Measurements from ENCODE around the gene GUCY1A1. TPM values are rescaled to one million over a fixed set of nuclear protein-coding genes. Genes with fewer than 3 reads are reported as not detected.

Gene GUCY1A1
- total RNA-seq, 1 donor from 2014 or later: 106 TPM

DNA sequence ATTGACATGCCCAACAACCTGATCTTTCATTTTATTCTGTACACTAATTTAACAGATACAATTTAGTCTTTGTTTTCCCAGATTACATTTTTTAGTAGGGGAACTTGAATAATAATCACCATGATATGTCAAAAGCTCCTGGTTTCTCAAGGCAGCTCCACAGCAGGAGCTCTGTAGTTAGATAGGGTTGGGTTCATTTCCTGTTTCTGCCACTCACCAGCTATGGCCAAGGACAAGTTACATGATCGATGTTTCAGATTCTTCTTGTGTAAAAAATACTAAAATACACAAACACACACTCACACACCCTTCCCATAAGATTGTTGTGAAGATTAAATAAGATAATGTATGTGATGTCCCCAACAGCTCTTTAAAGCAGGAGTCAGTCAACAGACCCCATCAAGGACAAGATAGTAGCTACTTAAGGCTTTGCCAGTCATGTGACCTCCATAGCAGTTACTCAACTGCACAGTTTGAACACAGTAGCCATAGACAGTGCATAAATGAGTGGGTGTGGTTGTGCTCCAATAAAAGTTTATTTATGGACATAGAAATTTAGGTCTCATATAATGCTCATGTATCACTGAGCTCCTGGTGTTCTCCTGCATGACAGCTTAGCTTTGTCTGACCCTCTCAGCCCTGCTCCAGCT, 18.4 kb downstream of the GUCY1A1 start:
- intact Hi-C loops (cut with micrococcal nuclease): loop anchor here (10.0 kb wide), 1 partner anchor 170 kb away; no protein-coding TSS in a partner anchor
- DNase-seq (no peak), ATAC-seq (no peak)

DNA sequence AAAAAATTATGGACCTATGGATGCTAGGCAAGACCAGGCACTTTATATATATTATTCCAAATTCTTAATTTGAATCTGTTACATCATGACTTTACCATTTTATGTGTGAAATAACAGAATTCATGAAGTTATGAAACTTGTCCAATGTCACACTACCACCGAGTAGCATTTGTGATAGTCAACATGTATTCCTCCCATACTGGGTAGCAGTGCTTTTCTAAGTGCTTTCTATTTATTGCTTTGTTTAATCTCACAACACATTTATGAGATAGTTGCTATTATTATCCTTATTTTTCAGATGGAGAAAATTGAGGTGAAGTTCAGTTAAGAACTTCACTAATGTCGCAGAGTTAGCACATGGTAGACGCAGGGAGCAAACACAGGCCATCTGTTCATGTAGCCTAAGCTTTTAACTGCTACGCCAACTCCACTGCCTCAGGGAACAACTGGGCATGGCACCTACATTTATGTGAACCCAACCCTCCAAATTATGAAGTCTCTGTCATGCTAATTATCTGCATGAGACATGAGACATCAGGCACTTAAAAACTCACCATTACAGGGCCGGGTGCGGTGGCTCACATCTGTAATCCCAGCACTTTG, 20.8 kb downstream of the GUCY1A1 start:
- no peak for DNase-seq
- peak; percentile 70 for ATAC-seq
- intact Hi-C loops (cut with micrococcal nuclease): loop anchor here (10.0 kb wide), 1 partner anchor 173 kb away; no protein-coding TSS in a partner anchor

DNA sequence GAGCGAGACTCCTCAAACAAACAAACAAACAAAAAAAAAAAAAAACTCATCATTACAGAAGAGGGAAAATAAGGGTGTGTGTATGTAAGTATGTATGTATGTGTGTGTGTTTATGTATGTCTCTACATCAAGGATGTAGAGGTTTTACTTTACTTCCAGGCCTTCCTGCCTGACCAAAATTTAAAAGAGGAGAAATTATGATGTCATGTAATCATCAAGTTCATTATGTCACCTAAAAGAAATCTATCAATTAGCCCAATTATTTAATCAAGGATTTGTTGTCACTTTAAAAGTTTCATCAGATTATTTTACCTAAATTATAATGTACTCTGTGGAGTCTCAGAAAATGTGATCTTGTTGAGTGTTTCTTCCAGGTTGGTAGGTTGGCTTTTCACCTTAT, 21.6 kb downstream of the GUCY1A1 start:
- ATAC-seq (no peak), DNase-seq (no peak)
- intact Hi-C loops (cut with micrococcal nuclease): loop anchor here (10.0 kb wide), 1 partner anchor 173 kb away; no protein-coding TSS in a partner anchor

DNA sequence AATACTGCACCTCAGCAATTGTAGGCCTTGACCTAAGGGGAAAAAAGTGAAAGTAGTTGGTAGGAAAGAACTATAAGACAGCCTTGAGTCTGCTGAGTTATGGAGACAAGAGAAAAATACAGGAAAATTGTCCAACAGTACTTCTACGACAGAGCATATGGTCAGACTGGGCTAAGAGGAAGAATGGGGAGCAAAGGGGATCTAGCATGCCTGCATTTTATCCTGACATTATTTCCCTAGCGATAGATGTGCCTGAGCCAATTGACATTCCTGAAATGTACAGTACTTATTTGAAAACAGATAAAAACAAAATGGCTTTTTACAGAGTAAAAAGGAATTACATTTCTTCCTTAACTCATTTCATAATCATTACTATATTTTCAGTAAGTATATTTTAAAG, 22.2 kb downstream of the GUCY1A1 start:
- no peak for ATAC-seq
- intact Hi-C loops (cut with micrococcal nuclease): loop anchor here (10.0 kb wide), 1 partner anchor 174 kb away; no protein-coding TSS in a partner anchor
- DNase-seq: no peak

DNA sequence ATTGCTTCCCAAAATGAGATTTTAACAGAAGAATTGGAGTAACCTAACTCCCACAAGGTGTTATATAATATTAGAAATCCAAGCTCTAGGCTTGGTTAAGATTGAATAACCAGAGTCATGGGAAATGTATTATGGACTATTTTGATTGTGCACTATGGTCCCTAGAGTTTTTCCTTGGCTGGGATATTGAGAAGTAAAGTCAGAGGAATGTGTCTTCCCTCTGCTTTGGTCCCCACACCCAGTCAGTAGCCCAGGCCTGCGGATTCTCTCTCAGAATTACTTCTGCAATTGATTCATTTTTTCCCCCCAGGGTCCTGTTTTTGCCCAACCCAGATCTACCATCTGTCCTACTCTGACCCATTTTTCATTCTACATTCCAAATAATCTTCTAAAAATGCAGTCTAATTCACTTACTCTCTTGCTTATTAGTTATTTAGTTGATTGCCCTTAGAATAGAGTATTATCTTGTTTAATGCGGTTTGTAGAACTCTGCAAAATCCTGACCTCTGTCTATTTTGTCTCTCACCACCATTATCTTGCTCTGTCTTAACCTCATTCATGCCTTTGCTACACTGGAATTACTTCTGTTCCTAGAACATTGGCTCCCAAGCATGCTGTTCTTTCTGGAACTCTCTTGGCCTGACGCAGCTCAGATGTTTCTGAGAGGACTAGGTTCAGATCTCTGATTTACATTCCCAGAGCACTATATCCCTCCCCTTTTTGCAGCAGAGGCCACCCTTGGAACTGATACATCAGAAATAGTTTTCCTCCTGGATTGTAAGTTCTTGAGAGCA, 23.6 kb downstream of the GUCY1A1 start:
- ATAC-seq: peak; percentile 57
- intact Hi-C loops (cut with micrococcal nuclease): no loop called here

DNA sequence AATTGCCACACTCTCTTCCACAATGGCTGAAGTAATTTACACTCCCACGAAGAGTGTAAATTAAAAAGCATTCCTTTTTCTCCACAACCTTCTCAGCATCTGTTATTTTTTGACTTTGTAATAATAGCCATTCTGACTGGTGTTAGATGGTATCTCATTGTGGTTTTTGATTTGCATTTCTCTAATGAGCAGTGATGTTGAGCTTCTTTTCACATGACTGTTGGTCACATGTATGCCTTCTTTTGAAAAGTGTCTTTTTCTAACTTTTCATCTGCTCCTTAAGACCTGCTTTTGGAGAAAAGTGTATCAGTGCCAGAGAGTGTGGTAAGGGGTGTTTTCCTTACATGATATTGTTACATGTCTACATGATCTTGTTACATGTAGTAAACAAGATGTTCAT, 25.7 kb downstream of the GUCY1A1 start:
- DNase-seq: no peak
- ATAC-seq: no peak
- intact Hi-C loops (cut with micrococcal nuclease): no loop called here

More for the DNA sequence above, 23.6 kb downstream of the GUCY1A1 start:
- no peak for DNase-seq

DNA sequence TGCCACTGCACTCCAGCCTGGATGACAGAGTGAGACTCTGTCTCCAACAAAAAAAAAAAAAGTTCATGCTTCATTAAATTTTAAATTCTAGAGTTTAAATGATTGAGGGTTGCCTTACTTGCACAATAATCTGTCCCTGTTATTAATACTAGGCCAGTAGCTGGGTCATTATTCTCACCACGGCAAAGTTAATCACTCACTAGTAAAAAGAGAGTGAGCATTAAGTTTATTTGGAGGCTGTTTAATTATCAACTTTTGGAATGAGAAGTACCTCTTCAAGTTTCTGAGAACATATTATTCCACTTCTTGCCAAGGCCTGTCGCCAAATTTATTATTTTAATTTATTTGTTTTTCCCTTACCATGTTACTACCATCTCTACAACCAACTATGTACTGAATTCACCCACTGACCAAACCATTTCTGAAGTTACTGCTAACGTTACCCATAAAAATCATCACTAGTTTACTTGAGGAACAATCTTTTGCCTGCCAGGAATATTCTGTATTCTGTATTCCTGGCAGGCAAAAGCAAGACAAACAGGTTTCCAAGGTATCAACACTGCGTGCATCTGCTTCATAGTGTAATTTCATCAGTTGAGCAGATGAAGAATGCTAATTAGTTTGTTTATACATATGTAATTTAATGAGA, 26.5 kb downstream of the GUCY1A1 start:
- ATAC-seq (peak; percentile 24), DNase-seq (no peak)
- intact Hi-C loops (cut with micrococcal nuclease): no loop called here

DNA sequence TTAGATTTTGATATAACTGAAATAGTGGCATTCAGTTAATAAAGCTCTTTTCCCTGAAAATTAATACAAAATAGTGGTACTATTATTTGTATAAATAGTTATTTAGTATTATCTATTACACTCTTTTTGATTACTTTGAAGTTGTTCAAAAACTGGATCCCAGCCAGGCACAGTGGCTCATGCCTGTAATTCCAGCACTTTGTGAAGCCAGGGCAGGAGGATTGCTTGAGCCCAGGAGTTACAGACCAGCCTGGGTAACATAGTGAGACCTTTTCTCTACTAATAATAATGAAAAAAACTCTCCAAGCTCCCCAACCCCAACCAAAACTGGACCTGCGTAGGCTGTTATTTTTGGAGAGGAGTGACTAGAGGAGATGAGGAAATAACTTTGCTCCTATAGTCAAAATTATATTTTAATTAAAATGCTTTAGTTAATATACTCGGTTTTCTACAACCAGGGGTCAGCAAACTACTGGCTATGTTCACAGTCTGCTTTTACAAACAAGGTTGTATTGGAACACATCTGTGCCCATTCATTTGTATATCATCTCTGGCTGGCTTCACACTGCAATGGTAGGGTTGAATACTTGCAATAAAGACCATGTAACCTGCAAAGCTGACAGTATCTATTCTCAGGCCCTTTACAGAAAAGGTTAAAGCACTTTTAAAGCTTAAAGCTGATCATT, 27.6 kb downstream of the GUCY1A1 start:
- intact Hi-C loops (cut with micrococcal nuclease): no loop called here
- ATAC-seq: peak; percentile 57
- DNase-seq: no peak

DNA sequence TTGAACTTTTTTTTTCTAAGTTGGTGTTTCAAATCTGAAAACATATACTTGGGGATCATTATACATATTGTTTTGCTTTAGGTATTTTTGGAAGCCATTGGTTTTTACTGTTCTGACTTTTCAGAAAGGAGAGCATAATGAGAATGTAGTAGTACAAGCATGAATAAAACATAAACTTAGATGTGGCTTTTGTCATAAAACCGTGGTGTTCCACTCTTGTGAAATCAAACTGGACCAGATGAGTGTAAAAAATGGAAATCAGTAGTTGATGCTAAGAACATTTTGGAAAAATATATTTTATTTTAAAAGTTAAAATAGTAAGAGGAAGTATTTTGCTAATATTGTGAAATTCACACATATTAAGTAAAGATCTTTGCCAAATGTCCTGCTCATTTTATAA, 29.6 kb downstream of the GUCY1A1 start:
- intact Hi-C loops (cut with micrococcal nuclease): no loop called here
- DNase-seq (no peak), ATAC-seq (no peak)

DNA sequence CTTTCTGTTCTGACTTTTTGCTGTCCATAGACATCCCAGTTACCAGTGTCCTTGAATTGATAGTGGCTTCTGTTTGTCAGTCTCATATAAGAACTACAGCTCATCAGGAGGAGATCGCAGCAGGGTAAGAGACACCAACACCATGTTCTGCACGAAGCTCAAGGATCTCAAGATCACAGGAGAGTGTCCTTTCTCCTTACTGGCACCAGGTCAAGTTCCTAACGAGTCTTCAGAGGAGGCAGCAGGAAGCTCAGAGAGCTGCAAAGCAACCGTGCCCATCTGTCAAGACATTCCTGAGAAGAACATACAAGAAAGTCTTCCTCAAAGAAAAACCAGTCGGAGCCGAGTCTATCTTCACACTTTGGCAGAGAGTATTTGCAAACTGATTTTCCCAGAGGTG, 30.1 kb downstream of the GUCY1A1 start:
- ATAC-seq (no peak), DNase-seq (no peak)
- intact Hi-C loops (cut with micrococcal nuclease): no loop called here

DNA sequence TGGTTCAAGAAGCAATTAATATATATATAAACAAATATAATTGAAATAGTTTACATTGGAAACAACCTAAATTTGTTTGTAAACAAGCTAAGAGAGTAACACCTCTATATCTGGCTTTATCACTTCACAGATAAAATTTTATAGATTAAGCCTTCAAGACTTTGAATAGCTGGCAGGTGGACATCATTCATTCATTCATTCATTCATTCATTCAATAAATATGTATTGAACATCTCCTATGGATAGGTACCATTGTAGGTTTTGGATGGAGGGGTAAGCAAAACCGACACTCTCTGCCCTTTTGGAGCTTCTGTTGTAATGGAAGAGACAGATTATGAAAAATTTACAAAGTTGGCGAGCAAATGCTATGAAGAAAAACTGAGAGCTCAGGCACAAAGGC, 35.2 kb downstream of the GUCY1A1 start:
- ATAC-seq (no peak), DNase-seq (no peak)
- intact Hi-C loops (cut with micrococcal nuclease): no loop called here

DNA sequence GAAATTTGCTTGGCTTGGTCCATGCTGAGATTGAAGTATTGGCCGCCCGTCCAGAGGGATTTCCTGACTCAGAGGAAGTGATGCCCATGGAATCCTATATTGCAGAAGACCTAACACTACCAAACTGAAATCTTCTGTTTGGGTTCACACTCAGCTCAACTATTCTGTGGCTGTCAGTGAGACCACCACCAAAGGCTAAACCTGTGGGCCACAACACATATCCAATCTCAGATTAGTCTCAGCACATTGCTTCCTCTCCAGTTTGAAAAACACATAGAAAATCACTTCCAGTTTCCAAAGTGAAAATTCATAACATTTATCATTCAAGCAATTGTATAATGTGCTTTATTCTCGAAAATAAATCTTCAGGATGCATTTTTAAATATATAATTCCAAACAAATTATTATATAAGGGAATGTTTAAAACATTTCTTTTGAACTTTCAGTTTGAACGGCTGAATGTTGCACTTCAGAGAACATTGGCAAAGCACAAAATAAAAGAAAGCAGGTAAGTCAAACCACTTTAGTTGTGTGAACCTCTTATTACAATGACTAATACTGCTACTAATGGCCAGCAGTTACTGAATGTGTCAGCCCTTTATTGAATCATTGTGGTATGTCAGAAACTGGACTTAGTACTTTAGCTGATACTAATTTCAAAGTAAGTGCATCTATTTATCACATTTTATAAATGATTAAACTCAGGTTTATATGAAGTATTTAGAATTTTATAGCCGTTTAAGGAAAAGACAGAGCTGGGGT, 37.0 kb downstream of the GUCY1A1 start:
- ATAC-seq (no peak), DNase-seq (no peak)
- intact Hi-C loops (cut with micrococcal nuclease): no loop called here

DNA sequence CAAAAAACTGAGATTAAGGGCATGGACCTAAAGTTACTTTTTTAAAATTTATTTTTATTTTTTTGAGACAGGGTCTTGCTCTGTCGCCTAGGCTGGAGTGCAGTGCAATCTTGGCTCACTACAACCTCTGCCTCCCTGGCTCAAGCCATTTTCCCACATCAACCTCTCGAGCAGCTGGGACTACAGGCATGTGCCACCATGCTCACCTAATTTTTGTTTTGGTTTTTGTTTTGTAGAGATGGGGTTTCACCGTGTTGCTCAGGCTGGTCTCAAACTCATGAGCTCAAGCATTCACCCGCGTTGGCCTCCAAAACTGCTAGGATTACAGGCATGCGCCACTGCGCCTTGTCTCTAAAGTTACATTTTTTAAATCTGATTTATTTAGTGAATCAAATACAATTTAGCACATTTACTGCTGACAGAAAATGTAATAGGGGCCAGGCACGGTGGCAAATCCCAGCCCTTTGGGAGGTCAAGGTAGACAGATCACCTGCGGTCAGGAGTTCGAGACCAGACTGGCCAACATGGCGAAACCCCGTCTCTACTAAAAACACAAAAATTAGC, 38.3 kb downstream of the GUCY1A1 start:
- ATAC-seq (no peak), DNase-seq (no peak)
- intact Hi-C loops (cut with micrococcal nuclease): no loop called here

DNA sequence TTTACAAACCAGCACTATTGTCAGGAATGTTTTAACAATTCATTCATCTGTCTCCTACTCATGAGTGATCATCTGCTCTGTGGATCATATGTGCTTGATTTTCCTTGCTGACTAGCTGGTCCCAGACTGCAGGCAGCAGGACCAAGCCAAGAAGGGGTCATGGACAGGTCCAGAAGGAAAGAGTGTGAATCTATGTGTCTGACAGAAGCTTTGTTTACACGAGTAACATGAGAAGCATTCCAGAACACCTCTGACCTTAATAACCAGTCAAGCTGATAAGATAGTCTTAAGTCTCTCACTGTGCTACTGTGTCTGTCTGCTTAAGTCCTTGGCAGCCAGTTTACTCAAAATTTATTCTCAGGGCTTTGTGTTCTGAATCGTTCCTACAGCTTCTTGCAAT, 39.0 kb downstream of the GUCY1A1 start:
- intact Hi-C loops (cut with micrococcal nuclease): no loop called here
- no peak for DNase-seq
- ATAC-seq: peak; percentile 89

DNA sequence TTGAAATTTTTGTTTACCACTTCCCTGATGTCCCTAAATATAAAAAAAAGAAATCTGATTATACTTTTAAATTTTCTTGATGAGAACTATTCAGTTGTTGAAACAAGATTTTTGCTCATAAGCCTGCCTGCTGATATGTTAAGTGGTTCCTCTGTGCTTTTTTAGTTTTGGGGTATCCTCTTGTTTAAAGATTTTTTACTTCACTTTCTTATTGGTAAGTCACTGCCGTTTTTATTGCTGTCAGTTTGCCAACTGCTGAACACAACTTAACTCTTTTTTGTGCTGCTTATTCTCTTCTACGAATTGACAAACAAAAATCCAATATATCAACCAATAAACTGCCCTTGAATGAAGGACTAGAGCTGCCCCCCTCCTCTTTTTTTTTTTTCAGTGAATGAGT, 39.5 kb downstream of the GUCY1A1 start:
- DNase-seq: no peak
- intact Hi-C loops (cut with micrococcal nuclease): no loop called here
- ATAC-seq: no peak

DNA sequence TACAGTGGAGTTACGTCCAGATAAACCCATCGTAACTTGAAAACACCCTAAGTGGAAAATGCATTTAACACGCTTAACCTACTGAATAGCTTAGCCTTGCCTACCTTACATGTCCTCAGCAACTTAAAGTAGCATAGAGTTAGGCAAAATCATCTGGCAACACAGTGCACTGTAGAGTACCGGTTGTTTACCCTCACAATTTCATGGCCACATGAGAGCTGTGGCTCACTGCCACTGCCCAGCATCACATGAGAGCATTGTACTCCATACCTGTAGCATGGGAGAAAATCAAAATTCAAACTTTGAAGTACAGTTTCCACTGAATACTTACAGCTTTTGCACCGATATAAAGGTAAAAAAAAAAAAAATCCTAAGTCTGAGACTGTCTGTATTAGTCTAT, 40.6 kb downstream of the GUCY1A1 start:
- DNase-seq (no peak), ATAC-seq (peak; percentile 40)
- intact Hi-C loops (cut with micrococcal nuclease): no loop called here

DNA sequence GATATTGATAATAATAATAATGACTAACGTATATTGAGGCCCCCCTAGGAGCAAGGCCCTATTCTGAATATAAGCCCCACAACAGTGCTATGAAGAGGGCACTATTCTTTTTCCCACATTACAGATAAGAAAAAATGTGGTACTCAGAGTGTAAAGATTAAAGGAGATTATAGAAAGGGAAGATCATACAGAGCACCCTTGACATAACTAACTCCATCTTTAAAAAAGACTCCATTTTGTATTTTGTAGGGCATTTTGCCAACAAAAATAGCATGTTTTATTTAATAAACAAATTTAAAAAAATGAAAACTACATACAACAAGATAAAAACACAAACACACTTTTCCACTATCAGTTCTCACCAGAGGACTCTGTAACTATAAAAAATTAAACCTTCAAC, 42.1 kb downstream of the GUCY1A1 start:
- ATAC-seq: no peak
- intact Hi-C loops (cut with micrococcal nuclease): no loop called here
- DNase-seq: no peak

DNA sequence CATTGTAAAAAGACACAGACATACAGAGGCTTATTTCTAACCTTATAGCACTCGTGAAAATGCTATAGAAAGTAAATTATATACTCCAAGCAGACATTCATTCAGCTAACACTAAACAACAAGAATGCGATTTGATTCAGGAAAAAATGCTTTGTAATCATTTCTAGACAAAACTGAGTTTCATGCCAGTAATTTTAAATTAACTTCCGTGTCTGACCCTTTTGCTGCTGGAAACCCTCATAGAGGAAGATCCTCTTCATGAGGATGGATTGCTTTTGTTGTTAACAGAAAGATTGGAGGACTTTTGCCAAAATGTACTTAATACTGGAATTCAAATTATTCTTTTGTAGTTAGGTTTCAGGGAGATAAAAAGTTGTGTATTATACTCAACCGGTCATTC, 43.3 kb downstream of the GUCY1A1 start:
- intact Hi-C loops (cut with micrococcal nuclease): no loop called here
- DNase-seq (no peak), ATAC-seq (no peak)
